ENCODE results near the gene GNG4.

The GNG4 gene

DNA sequence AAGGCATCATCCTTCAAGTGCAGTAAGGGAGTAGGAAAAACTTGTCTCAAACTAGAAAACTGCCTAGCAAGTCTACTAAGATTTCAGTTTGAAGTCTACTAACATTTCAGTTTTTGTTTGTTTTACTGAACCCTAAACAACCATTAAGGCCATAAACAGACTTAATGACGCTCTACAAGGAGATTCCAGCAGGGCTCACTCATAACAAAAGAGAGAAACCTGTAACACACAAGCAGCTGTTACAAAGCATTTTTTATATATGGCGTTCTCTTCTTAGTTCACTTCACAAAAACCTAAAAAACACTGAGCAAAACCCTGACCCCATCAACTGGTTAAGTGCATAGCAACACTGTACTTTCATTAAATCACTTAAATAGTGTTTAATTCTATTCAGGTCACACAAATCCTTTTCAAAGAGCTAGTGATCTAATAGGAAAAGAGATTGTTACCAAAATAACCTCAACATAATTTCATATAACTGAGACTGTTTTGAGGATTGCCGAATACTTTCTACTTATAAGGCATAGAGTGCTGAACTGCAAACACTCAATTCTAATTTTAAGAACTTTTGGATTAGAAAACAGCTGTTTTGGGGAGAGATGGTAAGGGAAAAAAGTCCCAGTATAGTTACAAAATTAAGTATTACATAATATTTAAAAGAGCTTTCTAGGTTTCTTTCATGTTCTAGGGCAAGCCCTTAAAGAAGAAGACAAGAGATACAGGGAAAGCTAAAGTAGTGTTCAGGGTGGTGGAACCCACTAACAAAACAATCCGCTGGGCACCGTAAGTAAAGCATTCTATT lies 146.8 kb downstream of the GNG4 start:
- peak; percentile 6 for DNase-seq
- in situ Hi-C loops (cut with HindIII; ENCODE audit: low pct_ligation_motif_present, low sequenced_read_pairs) = no loop called here
- TF ChIP-seq, protein P1, sequence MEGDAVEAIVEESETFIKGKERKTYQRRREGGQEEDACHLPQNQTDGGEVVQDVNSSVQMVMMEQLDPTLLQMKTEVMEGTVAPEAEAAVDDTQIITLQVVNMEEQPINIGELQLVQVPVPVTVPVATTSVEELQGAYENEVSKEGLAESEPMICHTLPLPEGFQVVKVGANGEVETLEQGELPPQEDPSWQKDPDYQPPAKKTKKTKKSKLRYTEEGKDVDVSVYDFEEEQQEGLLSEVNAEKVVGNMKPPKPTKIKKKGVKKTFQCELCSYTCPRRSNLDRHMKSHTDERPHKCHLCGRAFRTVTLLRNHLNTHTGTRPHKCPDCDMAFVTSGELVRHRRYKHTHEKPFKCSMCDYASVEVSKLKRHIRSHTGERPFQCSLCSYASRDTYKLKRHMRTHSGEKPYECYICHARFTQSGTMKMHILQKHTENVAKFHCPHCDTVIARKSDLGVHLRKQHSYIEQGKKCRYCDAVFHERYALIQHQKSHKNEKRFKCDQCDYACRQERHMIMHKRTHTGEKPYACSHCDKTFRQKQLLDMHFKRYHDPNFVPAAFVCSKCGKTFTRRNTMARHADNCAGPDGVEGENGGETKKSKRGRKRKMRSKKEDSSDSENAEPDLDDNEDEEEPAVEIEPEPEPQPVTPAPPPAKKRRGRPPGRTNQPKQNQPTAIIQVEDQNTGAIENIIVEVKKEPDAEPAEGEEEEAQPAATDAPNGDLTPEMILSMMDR (IDR thresholded peaks at IDR 0.05; ENCODE audit: low read depth, low read length, missing control alignments) = no peak
- peak overlapping the region; percentile 93 for H3K27ac ChIP-seq
- H3K4me3 ChIP-seq (ENCODE audit: low read depth, low read length) = peak overlapping the region; percentile 77
- H3K27me3 ChIP-seq (replicated peaks) = no peaks in the 10 kb centered on the region
- no peaks in the 10 kb centered on the region for H3K36me3 ChIP-seq (replicated peaks)

DNA sequence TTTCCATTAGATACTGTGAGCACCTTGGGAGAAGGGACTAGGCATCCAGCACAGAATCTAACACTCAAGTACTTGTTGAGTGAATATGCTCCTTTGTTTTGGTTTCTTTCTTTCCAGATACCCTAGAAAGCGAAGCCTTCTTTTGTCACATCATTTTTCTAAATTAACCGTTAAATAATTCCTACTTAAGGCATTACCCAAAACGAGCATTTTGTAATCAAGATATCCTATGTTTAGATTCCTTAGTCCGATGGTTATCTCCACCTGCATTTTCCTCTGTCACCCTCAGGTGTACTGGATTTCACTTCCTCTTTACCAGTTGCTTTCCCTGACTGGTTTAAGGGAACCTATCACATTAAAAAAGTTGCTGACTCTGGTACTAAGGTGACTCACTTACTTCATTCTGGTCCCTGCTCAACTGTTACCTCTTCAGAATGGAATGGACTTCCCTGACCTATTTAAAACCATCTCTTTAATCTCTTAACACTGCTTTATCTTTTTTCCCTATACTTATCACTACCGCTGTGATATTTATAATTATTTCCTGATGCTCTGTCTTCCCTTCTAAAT lies 148.5 kb downstream of the GNG4 start:
- Histone ChIP-seq H3K27ac (no peak overlapping the region), H3K36me3 (replicated peaks) (no peaks in the 10 kb centered on the region), H3K27me3 (replicated peaks) (no peaks in the 10 kb centered on the region), H3K4me3 (ENCODE audit: low read depth, low read length) (no peak overlapping the region)
- TF ChIP-seq, protein P1 (IDR thresholded peaks at IDR 0.05; ENCODE audit: low read depth, low read length, missing control alignments) = no peak
- DNase-seq = peak; percentile 16
- in situ Hi-C loops (cut with HindIII; ENCODE audit: low pct_ligation_motif_present, low sequenced_read_pairs) = no loop called here
